GM15510 (cell line): ENCODE measurements around the gene RAVER1.

ENCODE experiments used
- POLR2A ChIP-seq: IDR thresholded peaks from 3 replicates; pipeline ENCODE4 v1.6.1; 2011; ENCODE audit warnings: borderline replicate concordance; ENCODE audit not compliant: insufficient read length; ENCODE audit errors: extremely low read depth

The RAVER1 gene

DNA sequence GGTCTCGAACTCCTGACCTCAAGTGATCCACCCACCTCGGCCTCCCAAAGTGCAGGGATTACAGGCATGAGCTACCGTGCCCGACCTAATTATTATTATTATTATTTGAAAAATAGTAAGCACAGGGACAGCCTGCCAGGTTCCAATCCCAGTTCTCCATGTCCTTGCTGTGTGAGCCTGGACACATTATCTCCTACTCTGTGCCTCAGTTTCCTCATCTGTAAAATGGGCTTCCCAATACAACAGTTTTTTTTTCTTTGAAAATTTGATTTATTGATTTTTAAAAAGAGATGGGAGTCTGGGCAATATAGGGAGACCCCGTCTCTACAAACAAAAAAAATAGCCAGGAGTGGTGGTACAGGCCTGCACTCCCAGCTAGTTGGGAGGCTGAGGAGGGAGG, 27.0 kb downstream of the RAVER1 start:
- no peak for TF ChIP-seq POLR2A

- no peak for TF ChIP-seq POLR2A
Measured at GRCh38 chr19:10305139-10305806, 28.1 kb downstream of the RAVER1 start.

DNA sequence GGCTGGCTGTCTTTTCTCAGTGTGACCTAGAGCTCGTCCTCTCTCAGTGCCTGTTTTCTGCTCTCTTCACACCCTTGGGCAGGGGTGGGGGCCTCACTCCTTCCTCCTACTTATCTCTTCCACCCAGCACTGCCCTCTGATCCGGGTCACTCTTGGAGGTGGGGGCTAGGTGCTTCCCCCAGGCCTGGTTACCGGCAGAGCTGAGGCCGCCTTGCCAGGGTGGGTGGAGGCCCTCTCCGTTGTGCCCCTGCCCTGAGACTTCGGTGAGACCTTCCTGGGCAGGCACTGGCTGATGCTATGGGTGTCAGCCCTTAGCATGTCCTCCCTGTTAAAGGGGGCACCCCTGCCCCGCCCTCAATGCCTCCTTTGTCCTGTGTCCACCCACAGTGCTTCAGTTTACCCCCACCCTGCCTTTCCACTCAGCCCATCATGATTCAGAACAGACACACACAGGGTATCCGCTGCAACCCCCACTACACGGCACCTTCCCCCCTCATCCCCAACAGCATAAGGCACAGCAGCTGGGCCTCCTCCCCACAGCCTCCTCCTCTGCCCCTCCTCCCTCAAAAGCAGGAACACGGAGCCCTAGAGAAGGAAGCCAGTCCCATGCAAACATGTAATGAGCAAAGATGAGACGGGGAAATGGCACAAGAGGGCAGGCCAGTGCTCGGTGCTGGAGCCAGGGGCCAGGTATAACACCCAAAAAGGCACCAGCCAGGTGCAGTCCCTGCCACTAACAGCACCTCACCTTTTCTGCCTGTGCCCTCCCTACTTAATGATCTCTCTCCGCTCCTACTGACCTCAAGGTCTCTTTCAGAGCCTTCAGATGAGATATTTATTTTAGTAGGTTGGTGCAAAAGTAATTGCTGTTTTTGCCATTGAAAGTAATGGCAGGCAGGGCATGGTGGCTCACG, 33.5 kb downstream of the RAVER1 start:
- no peak for TF ChIP-seq POLR2A

- TF ChIP-seq POLR2A = no peak
Measured at GRCh38 chr19:10295847-10296591, 37.3 kb downstream of the RAVER1 start.

- peak; percentile 58 for TF ChIP-seq POLR2A
Measured at GRCh38 chr19:10295305-10295846, 38.0 kb downstream of the RAVER1 start.

- TF ChIP-seq POLR2A = no peak
Measured at GRCh38 chr19:10294368-10294697, 39.0 kb downstream of the RAVER1 start.

GRCh38 chr19:10293637-10294367, 39.5 kb downstream of the RAVER1 start:
- TF ChIP-seq POLR2A = no peak

GRCh38 chr19:10292789-10293636, 40.3 kb downstream of the RAVER1 start:
- no peak for TF ChIP-seq POLR2A

DNA sequence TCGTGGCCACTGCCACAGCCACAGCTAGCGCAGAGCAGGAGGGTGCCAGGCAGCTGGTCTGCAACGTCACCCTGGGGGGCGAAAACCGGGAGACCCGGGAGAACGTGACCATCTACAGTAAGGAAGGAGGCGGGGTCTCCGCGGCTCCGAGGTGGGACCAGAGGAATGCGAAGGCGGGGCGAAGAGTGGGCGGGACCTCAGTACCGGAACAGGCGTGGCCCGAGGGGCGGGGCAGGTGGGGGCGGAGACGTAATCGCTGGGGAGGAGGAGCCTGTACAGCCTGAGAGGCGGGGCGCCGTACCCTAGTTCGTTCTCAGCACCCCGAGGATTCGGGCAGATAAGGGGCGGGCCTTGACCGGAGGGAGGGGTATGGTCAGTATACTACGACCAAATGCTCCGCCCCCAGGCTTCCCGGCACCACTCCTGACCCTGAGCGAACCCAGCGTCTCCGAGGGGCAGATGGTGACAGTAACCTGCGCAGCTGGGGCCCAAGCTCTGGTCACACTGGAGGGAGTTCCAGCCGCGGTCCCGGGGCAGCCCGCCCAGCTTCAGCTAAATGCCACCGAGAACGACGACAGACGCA, 41.0 kb downstream of the RAVER1 start:
- TF ChIP-seq POLR2A = no peak

- no peak for TF ChIP-seq POLR2A
Measured at GRCh38 chr19:10291554-10292205, 41.6 kb downstream of the RAVER1 start.

GRCh38 chr19:10290876-10291553, 42.3 kb downstream of the RAVER1 start:
- no peak for TF ChIP-seq POLR2A

DNA sequence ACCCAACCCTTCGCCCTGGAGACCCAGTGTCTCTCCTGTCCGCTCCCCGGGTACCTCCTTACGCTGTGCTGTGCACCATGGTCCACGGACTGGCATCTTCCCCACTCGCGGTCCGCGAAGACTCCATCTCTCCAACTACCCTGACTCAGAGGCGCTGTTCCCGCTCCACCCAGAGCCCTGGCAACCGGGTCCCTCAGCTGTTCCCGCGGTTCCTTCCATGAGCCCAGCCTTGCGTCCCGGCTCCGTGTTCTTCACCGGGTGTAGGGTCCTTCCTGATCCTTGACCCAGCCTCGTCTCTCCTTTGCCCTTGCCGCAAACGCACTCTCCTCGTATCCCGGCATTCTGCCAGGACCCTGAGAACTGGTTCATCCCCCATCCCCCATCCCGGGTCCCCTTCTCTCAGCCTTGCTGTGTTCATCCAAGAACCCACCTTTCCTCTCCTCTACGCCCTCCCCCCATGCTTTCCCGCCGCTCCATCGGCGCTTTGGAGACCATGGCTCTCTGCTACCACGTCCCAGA, 42.9 kb downstream of the RAVER1 start:
- no peak for TF ChIP-seq POLR2A
